ENCODE data around the gene MAFF.
A peak's percentile ranks its signal among the peaks of the same experiment; 100 is the strongest.

The MAFF gene

GRCh38 chr22:38199826-38200559 lies 1.8 kb upstream of the MAFF start:
- Histone ChIP-seq H3K9me3 (ENCODE audit: control insufficient read depth, low read length) (no peaks in the 10 kb centered on the region), H3K4me3 (ENCODE audit: low read length) (no peak overlapping the region), H3K4me1 (ENCODE audit: control insufficient read depth, insufficient read depth, low read length) (peaks cover 28% of the 10 kb centered on the region), H3K9ac (ENCODE audit: low read length) (no peak overlapping the region), H3K36me3 (ENCODE audit: control insufficient read depth, insufficient read depth, low read length) (no peaks in the 10 kb centered on the region), H3K27me3 (ENCODE audit: control insufficient read depth, insufficient read depth, low read length) (no peaks in the 10 kb centered on the region)

GRCh38 chr22:38201371-38201710 lies 453 bp upstream of the MAFF start:
- Histone ChIP-seq H3K4me1 (ENCODE audit: control insufficient read depth, insufficient read depth, low read length) (peaks cover 28% of the 10 kb centered on the region), H3K36me3 (ENCODE audit: control insufficient read depth, insufficient read depth, low read length) (no peaks in the 10 kb centered on the region), H3K4me3 (ENCODE audit: low read length) (no peak overlapping the region), H3K9me3 (ENCODE audit: control insufficient read depth, low read length) (no peaks in the 10 kb centered on the region), H3K9ac (ENCODE audit: low read length) (peak overlapping the region; percentile 42), H3K27me3 (ENCODE audit: control insufficient read depth, insufficient read depth, low read length) (no peaks in the 10 kb centered on the region)

GRCh38 chr22:38202437-38203089 lies 769 bp downstream of the MAFF start:
- H3K27me3 ChIP-seq (ENCODE audit: control insufficient read depth, insufficient read depth, low read length) = no peaks in the 10 kb centered on the region
- H3K4me1 ChIP-seq (ENCODE audit: control insufficient read depth, insufficient read depth, low read length) = peaks cover 28% of the 10 kb centered on the region

GRCh38 chr22:38203090-38203810 lies 1.5 kb downstream of the MAFF start:
- H3K27me3 ChIP-seq (ENCODE audit: control insufficient read depth, insufficient read depth, low read length) = no peaks in the 10 kb centered on the region
- H3K4me3 ChIP-seq (ENCODE audit: low read length) = peak overlapping the region; percentile 86
- H3K4me1 ChIP-seq (ENCODE audit: control insufficient read depth, insufficient read depth, low read length) = peaks cover 28% of the 10 kb centered on the region
- H3K9ac ChIP-seq (ENCODE audit: low read length) = peak overlapping the region; percentile 96
- H3K9me3 ChIP-seq (ENCODE audit: control insufficient read depth, low read length) = no peaks in the 10 kb centered on the region
- H3K36me3 ChIP-seq (ENCODE audit: control insufficient read depth, insufficient read depth, low read length) = no peaks in the 10 kb centered on the region

More at GRCh38 chr22:38202437-38203089, 769 bp downstream of the MAFF start:
- Histone ChIP-seq H3K4me3 (ENCODE audit: low read length) (peak overlapping the region; percentile 86), H3K9me3 (ENCODE audit: control insufficient read depth, low read length) (no peaks in the 10 kb centered on the region), H3K36me3 (ENCODE audit: control insufficient read depth, insufficient read depth, low read length) (no peaks in the 10 kb centered on the region), H3K9ac (ENCODE audit: low read length) (peak overlapping the region; percentile 96)

- H3K36me3 ChIP-seq (ENCODE audit: control insufficient read depth, insufficient read depth, low read length) = no peaks in the 10 kb centered on the region
- H3K27me3 ChIP-seq (ENCODE audit: control insufficient read depth, insufficient read depth, low read length) = no peaks in the 10 kb centered on the region
- peaks cover 28% of the 10 kb centered on the region for H3K4me1 ChIP-seq (ENCODE audit: control insufficient read depth, insufficient read depth, low read length)
- peak overlapping the region; percentile 96 for H3K9ac ChIP-seq (ENCODE audit: low read length)
- H3K9me3 ChIP-seq (ENCODE audit: control insufficient read depth, low read length) = no peaks in the 10 kb centered on the region
- H3K4me3 ChIP-seq (ENCODE audit: low read length) = peak overlapping the region; percentile 86
These were observed 2.2 kb downstream of the MAFF start for GRCh38 chr22:38203855-38204514.

- Histone ChIP-seq H3K9ac (ENCODE audit: low read length) (peak overlapping the region; percentile 96), H3K36me3 (ENCODE audit: control insufficient read depth, insufficient read depth, low read length) (no peaks in the 10 kb centered on the region), H3K27me3 (ENCODE audit: control insufficient read depth, insufficient read depth, low read length) (no peaks in the 10 kb centered on the region), H3K4me1 (ENCODE audit: control insufficient read depth, insufficient read depth, low read length) (peaks cover 28% of the 10 kb centered on the region), H3K4me3 (ENCODE audit: low read length) (no peak overlapping the region), H3K9me3 (ENCODE audit: control insufficient read depth, low read length) (no peaks in the 10 kb centered on the region)
These were observed 3.0 kb downstream of the MAFF start for GRCh38 chr22:38204784-38205183.

GRCh38 chr22:38205261-38206128 lies 3.7 kb downstream of the MAFF start:
- H3K4me1 ChIP-seq (ENCODE audit: control insufficient read depth, insufficient read depth, low read length) = peaks cover 28% of the 10 kb centered on the region
- no peaks in the 10 kb centered on the region for H3K9me3 ChIP-seq (ENCODE audit: control insufficient read depth, low read length)
- H3K4me3 ChIP-seq (ENCODE audit: low read length) = no peak overlapping the region
- H3K36me3 ChIP-seq (ENCODE audit: control insufficient read depth, insufficient read depth, low read length) = no peaks in the 10 kb centered on the region
- H3K9ac ChIP-seq (ENCODE audit: low read length) = no peak overlapping the region
- H3K27me3 ChIP-seq (ENCODE audit: control insufficient read depth, insufficient read depth, low read length) = no peaks in the 10 kb centered on the region

GRCh38 chr22:38207898-38208432 lies 6.2 kb downstream of the MAFF start:
- H3K9me3 ChIP-seq (ENCODE audit: control insufficient read depth, low read length) = no peaks in the 10 kb centered on the region
- H3K4me3 ChIP-seq (ENCODE audit: low read length) = no peak overlapping the region
- no peaks in the 10 kb centered on the region for H3K27me3 ChIP-seq (ENCODE audit: control insufficient read depth, insufficient read depth, low read length)
- no peaks in the 10 kb centered on the region for H3K36me3 ChIP-seq (ENCODE audit: control insufficient read depth, insufficient read depth, low read length)
- no peak overlapping the region for H3K9ac ChIP-seq (ENCODE audit: low read length)
- H3K4me1 ChIP-seq (ENCODE audit: control insufficient read depth, insufficient read depth, low read length) = peaks cover 18% of the 10 kb centered on the region

- Histone ChIP-seq H3K4me1 (ENCODE audit: control insufficient read depth, insufficient read depth, low read length) (peaks cover 17% of the 10 kb centered on the region), H3K27me3 (ENCODE audit: control insufficient read depth, insufficient read depth, low read length) (no peaks in the 10 kb centered on the region), H3K9me3 (ENCODE audit: control insufficient read depth, low read length) (no peaks in the 10 kb centered on the region), H3K9ac (ENCODE audit: low read length) (no peak overlapping the region), H3K4me3 (ENCODE audit: low read length) (no peak overlapping the region), H3K36me3 (ENCODE audit: control insufficient read depth, insufficient read depth, low read length) (no peaks in the 10 kb centered on the region)
These were observed 6.8 kb downstream of the MAFF start for GRCh38 chr22:38208551-38208968.

- Histone ChIP-seq H3K4me1 (ENCODE audit: control insufficient read depth, insufficient read depth, low read length) (peaks cover 18% of the 10 kb centered on the region), H3K27me3 (ENCODE audit: control insufficient read depth, insufficient read depth, low read length) (no peaks in the 10 kb centered on the region), H3K36me3 (ENCODE audit: control insufficient read depth, insufficient read depth, low read length) (no peaks in the 10 kb centered on the region), H3K9me3 (ENCODE audit: control insufficient read depth, low read length) (no peaks in the 10 kb centered on the region), H3K4me3 (ENCODE audit: low read length) (no peak overlapping the region), H3K9ac (ENCODE audit: low read length) (no peak overlapping the region)
These were observed 9.8 kb downstream of the MAFF start for GRCh38 chr22:38211556-38211955.

- no peaks in the 10 kb centered on the region for H3K36me3 ChIP-seq (ENCODE audit: control insufficient read depth, insufficient read depth, low read length)
- no peak overlapping the region for H3K4me3 ChIP-seq (ENCODE audit: low read length)
- peaks cover 18% of the 10 kb centered on the region for H3K4me1 ChIP-seq (ENCODE audit: control insufficient read depth, insufficient read depth, low read length)
- H3K9ac ChIP-seq (ENCODE audit: low read length) = no peak overlapping the region
- no peaks in the 10 kb centered on the region for H3K27me3 ChIP-seq (ENCODE audit: control insufficient read depth, insufficient read depth, low read length)
- H3K9me3 ChIP-seq (ENCODE audit: control insufficient read depth, low read length) = no peaks in the 10 kb centered on the region
These were observed 10.6 kb downstream of the MAFF start for GRCh38 chr22:38212442-38212841.
